TTC549 (cell line): ENCODE data around the gene VIPAS39.

Experiments
- FAIRE-seq: peaks from 2 replicates; lab custom pipeline; 2012; peaks lifted over from hg19 to GRCh38; lab: Jason Lieb, UNC

The VIPAS39 gene

DNA sequence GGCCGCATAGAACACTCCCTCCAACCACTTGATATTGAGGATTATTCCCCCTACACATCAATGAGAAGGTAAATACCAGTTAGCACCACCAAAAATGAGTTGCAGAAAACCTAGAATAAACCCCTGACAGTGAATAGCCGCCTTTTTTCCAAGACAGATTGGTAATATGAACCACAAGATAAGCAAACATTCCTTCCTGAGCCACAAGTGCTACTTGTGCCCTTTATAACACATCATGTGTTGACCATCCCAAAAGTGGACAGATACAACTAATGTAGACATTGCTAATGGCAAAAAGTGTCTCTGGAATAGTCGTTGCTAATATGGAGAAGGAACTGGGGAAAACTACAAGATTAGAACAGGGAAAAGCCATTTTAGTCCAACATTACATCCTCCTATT is 51.3 kb downstream of the VIPAS39 start:
- no peak for FAIRE-seq

DNA sequence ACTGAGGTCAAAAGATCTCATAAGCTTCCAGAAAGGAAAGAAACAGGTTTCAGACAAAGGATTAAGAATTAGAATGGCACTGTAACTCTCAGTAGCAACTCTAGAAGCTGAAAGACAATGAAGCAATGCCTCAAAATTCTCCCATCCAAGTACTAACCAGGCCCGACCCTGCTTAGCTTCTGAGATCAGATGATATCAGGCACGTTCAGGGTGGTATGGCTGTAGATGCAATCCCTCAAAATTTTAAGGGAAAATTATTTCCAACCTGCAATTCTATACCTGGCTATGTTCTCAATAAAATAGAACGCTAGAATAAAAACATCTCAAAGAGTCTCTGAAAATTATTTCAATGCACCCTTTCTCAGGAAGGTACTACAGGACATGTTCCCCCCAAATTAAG is 53.6 kb downstream of the VIPAS39 start:
- no peak for FAIRE-seq

DNA sequence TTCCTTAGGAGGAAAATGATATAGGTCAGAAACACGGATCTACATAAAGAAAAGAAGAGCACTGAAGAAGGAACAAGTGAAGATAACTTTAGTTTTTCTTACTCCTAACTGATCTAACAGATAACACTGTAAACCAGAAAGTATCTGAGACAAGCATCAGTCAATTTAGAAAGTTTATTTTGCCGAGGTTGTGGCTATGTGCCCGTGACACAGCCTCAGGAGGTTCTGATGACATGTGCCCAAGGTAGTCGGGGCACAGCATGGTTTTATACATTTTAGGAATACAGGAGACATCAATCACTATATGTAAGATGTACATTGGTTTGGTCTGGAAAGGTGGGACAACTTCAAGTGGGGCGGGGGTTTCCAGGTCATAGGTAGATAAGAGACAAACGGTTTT is 57.2 kb downstream of the VIPAS39 start:
- FAIRE-seq = no peak

DNA sequence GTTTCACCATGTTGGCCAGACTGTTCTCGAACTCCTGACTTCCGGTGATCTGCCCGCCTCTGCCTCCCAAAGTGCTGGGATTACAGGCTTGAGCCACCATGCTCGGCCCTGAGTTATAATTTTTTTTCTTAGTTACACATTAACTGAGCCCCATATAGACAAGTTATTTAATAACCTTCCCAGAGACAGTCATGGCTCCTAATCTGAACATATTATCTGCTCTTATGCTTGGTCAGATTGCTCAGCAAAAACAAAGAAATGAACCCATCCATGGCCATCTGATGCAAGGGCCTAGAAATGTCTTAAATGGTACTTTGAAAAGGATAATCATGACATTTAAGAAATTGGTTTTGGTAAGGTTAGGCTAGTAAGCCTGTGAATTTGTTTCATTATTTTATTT is 67.2 kb downstream of the VIPAS39 start:
- FAIRE-seq = no peak

DNA sequence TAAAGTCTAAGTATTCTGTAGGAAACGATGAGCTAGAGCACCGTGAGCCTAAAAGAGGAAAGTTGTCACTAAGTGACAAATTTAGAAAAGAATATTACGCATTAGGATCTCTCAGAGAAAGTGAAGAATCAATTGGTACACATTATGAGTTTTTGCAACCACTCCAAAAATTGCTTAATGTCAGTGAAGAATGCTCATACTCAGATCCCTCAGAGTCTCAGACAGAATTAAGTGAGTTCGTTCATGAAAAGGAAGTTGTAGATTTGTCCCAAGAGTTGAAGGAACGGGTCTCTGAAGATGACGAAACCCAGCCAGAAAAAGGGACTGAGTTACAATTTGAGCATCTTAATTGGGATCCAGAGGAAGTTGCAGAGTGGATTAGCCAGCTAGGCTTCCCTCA is 78.7 kb downstream of the VIPAS39 start:
- no peak for FAIRE-seq

DNA sequence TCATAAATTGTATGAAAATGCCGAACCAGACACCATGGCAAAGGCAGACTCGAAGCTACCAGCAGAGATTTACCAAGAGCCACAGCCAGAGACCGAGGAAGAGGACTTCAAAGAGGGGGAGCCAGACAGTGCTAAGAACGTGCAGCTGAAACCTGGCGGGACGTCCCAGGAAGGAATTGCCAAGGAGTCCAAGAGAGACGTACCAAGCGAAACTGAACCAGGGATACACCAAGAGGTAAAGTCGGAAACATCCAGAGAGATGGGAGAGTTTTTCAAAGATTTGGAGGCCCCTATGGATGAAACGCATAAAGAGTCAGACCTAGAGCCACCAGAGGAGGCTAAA is 79.9 kb downstream of the VIPAS39 start:
- FAIRE-seq = no peak

DNA sequence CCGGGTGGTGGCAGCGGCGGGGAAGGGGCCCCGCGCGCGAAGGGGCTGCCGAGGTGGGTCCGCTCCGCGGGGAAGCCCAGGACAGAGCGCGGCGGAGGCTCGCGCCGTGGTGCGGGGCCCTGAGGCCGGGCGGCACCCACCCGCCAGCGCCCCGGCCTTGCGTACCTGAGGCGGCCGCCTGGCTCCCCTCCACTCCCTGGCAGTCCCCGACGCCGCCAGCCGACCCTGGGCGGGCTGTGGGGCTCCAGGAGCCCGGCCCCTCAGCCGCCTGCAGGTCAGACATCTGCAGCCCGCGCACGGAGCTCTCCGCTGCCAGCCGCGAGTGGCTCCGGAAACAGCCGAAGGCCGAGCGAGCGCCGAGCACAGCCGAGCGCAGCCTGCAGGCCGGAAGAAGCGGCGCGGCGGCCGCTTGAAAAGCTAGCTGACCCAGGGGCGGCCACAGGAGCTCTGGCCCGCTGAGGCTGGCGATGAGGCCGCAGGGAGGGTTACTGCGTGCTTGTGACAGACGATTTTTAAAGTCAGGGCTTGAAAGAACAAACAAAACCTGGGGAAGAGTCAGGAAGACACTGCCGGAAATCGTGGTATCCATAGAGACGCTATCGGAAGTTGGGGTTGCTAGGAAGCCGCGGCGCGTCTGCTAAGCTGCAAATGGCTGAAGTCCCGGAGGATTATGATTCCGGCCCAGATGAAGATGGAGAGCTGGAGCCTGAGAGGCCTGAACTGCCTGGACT is 80.5 kb downstream of the VIPAS39 start, which contains the start of the genes SAMD15 and TMED8:
TSS of gene SAMD15 (plus strand) at position 609 of the 731 bp plus-strand sequence. CDS start at position 649, 40 bp downstream.
TSS of gene TMED8 (minus strand) at position 324 of the 731 bp plus-strand sequence. CDS start at position 283, 41 bp downstream.
- FAIRE-seq = no peak
